LNCAP (cell line): ENCODE data around the gene GGNBP2.

Source experiments
- CTCF ChIP-seq: fragments of 450-650 bp; IDR thresholded peaks from 2 replicates; pipeline ENCODE4 v1.5.1; 2017; ENCODE audit warnings: mild to moderate bottlenecking

Gene GGNBP2

GRCh38 chr17:36509272-36509985, 35.3 kb upstream of the GGNBP2 start:
- TF ChIP-seq CTCF: no peak

GRCh38 chr17:36510636-36511035, 34.1 kb upstream of the GGNBP2 start:
- no peak for TF ChIP-seq CTCF

GRCh38 chr17:36511216-36511615, 33.5 kb upstream of the GGNBP2 start:
- no peak for TF ChIP-seq CTCF

DNA sequence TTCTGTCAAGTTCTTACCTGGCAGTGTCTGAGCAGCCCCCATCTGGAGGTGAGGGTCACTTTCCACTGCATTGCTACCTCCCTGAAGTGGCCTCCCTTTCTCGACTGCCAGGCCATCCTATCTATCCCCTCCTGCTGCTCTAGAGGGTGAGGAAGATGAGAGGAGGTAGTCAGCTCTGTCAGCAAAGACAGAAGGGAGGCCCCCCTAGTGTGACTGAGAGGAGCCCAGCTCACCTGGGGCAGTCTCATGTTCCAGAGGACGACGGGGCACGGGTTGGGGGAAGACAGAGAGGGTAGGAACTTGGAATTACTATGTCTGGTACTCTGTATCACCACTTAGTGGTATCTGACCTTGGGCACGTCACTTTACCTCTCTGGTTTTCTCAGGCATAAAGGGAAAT, 32.1 kb upstream of the GGNBP2 start:
- TF ChIP-seq CTCF: no peak

GRCh38 chr17:36514856-36515255, 29.9 kb upstream of the GGNBP2 start:
- TF ChIP-seq CTCF: no peak

GRCh38 chr17:36515837-36516236, 28.9 kb upstream of the GGNBP2 start:
- no peak for TF ChIP-seq CTCF

- TF ChIP-seq CTCF: no peak
Observed at GRCh38 chr17:36523113-36523512, 21.6 kb upstream of the GGNBP2 start.

DNA sequence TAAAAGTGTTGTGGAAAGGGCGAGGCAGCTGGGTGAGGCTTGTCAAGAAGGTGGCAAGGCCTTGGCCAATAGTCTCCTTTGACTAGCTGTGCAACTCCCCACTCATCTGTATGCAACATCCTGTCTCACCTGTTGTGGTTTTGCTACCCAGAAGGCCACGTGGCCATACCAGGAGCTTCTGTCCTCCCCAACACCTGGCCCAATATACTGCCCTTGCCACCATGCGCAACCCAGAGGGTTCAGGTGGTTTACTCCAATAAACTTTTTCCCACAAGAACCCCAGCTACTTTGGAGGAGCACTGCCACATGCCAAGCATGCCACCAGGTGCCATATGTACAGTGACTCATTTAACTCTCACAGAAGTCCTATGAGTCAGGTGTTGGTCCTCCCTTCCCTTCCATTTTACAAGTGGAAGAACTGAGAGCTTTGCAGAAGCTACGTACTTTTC, 20.3 kb upstream of the GGNBP2 start:
- TF ChIP-seq CTCF: no peak
